K562 (cell line): ENCODE results near the gene CLCF1. TPM values are rescaled to one million over a fixed set of nuclear protein-coding genes. Genes with fewer than 3 reads are reported as not detected.

Source experiments
- ATAC-seq: fragments of 200-7000 bp; cut with Tn5 transposase; 3 replicates; pipeline ENCODE4 v1.9.1; 2020; ENCODE audit warnings: moderate library complexity
- BruUV-seq: library from RNA; stranded (reverse); fragments of 400-500 nt; replicated peaks from 2 replicates; lab custom pipeline; 2021; lab: Mats Ljungman, UMichigan
- CTCF ChIA-PET: fragments of 300-600 bp; formaldehyde crosslinking; extraction: SDS; loops from one replicate; lab custom pipeline; 2021; ENCODE audit warnings: low intra/inter-chr PET ratio; lab: Yijun Ruan, JAX
- POLR2A ChIA-PET: fragments of 300-600, 350-650 bp; sonication (Branson Sonifier 250); formaldehyde crosslinking; extraction: SDS; loops from one replicate; lab custom pipeline; 2021; ENCODE audit warnings: antibody characterized with exemption, inconsistent platforms; lab: Yijun Ruan, JAX
- DNase-seq, 4 experiments: peaks; one replicate each; pipeline versions ENCODE4 v3.0.0 to v3.0.0-alpha.2; 2011 to 2018; ENCODE audit warnings: low spot score in 3 of 4, mixed read lengths in 3 of 4; ENCODE audit errors: extremely low read depth in 1 of 4
- FAIRE-seq: peaks from 2 replicates; lab custom pipeline; 2011; peaks lifted over from hg19 to GRCh38; lab: Jason Lieb, UNC
- H2AFZ ChIP-seq: 2 replicates; pipeline ENCODE4 v1.6.0; 2011; ENCODE audit warnings: low read depth, low read length, control low read depth, inconsistent platforms
- H3K27ac ChIP-seq: fragments of 200-600 bp; 3 replicates; pipeline ENCODE4 v1.8.0; 2011; ENCODE audit warnings: low read depth, mild to moderate bottlenecking, control low read depth, inconsistent platforms, low read length, moderate library complexity, mixed read lengths; ENCODE audit errors: extremely low read depth
- H3K27me3 ChIP-seq, 2 experiments: fragments of 300-600 bp in 1 of 2; 2 replicates in 1 of 2; 3 replicates in 1 of 2; pipeline versions ENCODE4 v1.6.0 to v1.8.0; 2011; ENCODE audit warnings: inconsistent platforms in 2 of 2, low read length in 2 of 2, mild to moderate bottlenecking in 1 of 2, mixed read lengths in 1 of 2, moderate library complexity in 1 of 2; ENCODE audit not compliant: control insufficient read depth in 2 of 2, insufficient read depth in 2 of 2
- H3K36me3 ChIP-seq: fragments of 300-600 bp; 3 replicates; pipeline ENCODE4 v1.8.0; 2011; ENCODE audit warnings: mild to moderate bottlenecking, low read length, inconsistent platforms; ENCODE audit not compliant: control insufficient read depth, insufficient read depth
- H3K4me1 ChIP-seq, 2 experiments: fragments of 200-600 bp in 1 of 2; replicated peaks in 1 of 2; 2 replicates in 1 of 2; 3 replicates in 1 of 2; pipeline versions ENCODE4 v1.5.1 to v1.8.0; 2011; ENCODE audit warnings: inconsistent platforms in 2 of 2, low read length in 2 of 2, mild to moderate bottlenecking in 1 of 2, mixed read lengths in 1 of 2, moderate library complexity in 1 of 2; ENCODE audit not compliant: control insufficient read depth in 2 of 2, insufficient read depth in 2 of 2
- H3K4me2 ChIP-seq: 2 replicates; pipeline ENCODE4 v1.6.1; 2011; ENCODE audit warnings: low read length, control low read depth, inconsistent platforms, mixed read lengths; ENCODE audit not compliant: insufficient read depth
- H3K4me3 ChIP-seq: fragments of 200-600 bp; sonication (generic), shearing (Covaris generic); 2 replicates; pipeline ENCODE4 v1.5.1; 2016; ENCODE audit warnings: control low read depth, inconsistent platforms
- H3K79me2 ChIP-seq: fragments of 200-600 bp; 3 replicates; pipeline ENCODE4 v1.8.0; 2011; ENCODE audit warnings: low read length, inconsistent platforms; ENCODE audit not compliant: control insufficient read depth, insufficient read depth
- H3K9ac ChIP-seq, 2 experiments: 2 replicates each; pipeline versions ENCODE4 v1.6.0 to v1.6.1; 2011; ENCODE audit warnings: low read depth in 2 of 2, low read length in 2 of 2, control low read depth in 1 of 2, inconsistent platforms in 1 of 2, mild to moderate bottlenecking in 1 of 2, mixed read lengths in 1 of 2; ENCODE audit not compliant: insufficient read depth in 1 of 2
- H3K9me1 ChIP-seq: one replicate; pipeline ENCODE4 v1.6.0; 2011; ENCODE audit warnings: inconsistent platforms, mild to moderate bottlenecking, low read length, moderate library complexity; ENCODE audit not compliant: control insufficient read depth, insufficient read depth
- H3K9me3 ChIP-seq: replicated peaks from 2 replicates; pipeline ENCODE4 v1.5.1; 2011; ENCODE audit warnings: low read depth, low read length, inconsistent platforms; ENCODE audit not compliant: control insufficient read depth, insufficient read depth
- H4K20me1 ChIP-seq: replicated peaks from 2 replicates; pipeline ENCODE4 v1.6.1; 2011; ENCODE audit warnings: low read length, inconsistent platforms, mixed read lengths; ENCODE audit not compliant: control insufficient read depth, insufficient read depth
- ARNT ChIP-seq, 2 experiments: fragments of 450-650 bp; IDR thresholded peaks; 2 replicates each; pipeline ENCODE4 v1.6.1; 2016; ENCODE audit warnings: mild to moderate bottlenecking in 1 of 2
- CAMTA2 ChIP-seq: fragments of 250-450 bp; sonication (Bioruptor Pico); conservative IDR thresholded peaks from 2 replicates; pipeline ENCODE4 v1.5.1; 2022
- CBX3 ChIP-seq, 2 experiments: IDR thresholded peaks; 1 replicate in 1 of 2; 2 replicates in 1 of 2; pipeline ENCODE4 v1.6.1; 2012; ENCODE audit warnings: inconsistent platforms in 2 of 2, low read length in 2 of 2, borderline replicate concordance in 1 of 2, control low read depth in 1 of 2
- EWSR1 ChIP-seq: fragments of 450-650 bp; IDR thresholded peaks from 2 replicates; pipeline ENCODE4 v1.6.1; 2018; ENCODE audit warnings: borderline replicate concordance, mild to moderate bottlenecking, low read depth, moderate library complexity; ENCODE audit not compliant: partially characterized antibody
- FOXA3 ChIP-seq, 2 experiments: fragments of 450-650 bp in 1 of 2; sonication (generic) in 1 of 2; formaldehyde crosslinking; IDR thresholded peaks in 1 of 2; conservative IDR thresholded peaks in 1 of 2; 2 replicates each; pipeline versions ENCODE4 v1.4.0 to v1.8.0; 2020 to 2022; ENCODE audit warnings: mild to moderate bottlenecking in 2 of 2, missing genetic modification reagents in 1 of 2
- JUN ChIP-seq, 2 experiments: sonication (generic) in 1 of 2; formaldehyde crosslinking in 1 of 2; IDR thresholded peaks; 2 replicates each; pipeline versions ENCODE4 v1.6.1 to v1.8.0; 2012 to 2022; ENCODE audit warnings: borderline replicate concordance in 2 of 2, mild to moderate bottlenecking in 2 of 2, improper control_type of control experiment in 1 of 2, low read depth in 1 of 2, low read length in 1 of 2, missing genetic modification reagents in 1 of 2
- MCM5 ChIP-seq: fragments of 450-650 bp; IDR thresholded peaks from 2 replicates; pipeline ENCODE4 v1.6.1; 2016; ENCODE audit warnings: low read depth
- NELFE ChIP-seq: IDR thresholded peaks from 2 replicates; pipeline ENCODE4 v1.6.1; 2011; ENCODE audit warnings: mild to moderate bottlenecking; ENCODE audit not compliant: insufficient read depth, insufficient read length
- NFE2L1 ChIP-seq: fragments of 450-650 bp; IDR thresholded peaks from 2 replicates; pipeline ENCODE4 v1.6.1; 2016; ENCODE audit warnings: missing genetic modification characterization, low read depth, mild to moderate bottlenecking, missing compliant biosample characterization, moderate library complexity, borderline replicate concordance
- PURB ChIP-seq: sonication (generic); formaldehyde crosslinking; IDR thresholded peaks from 2 replicates; pipeline ENCODE4 v1.9.0; 2021; ENCODE audit warnings: low read depth, mild to moderate bottlenecking, missing genetic modification reagents
- SMARCE1 ChIP-seq: fragments of 450-650 bp; IDR thresholded peaks from 2 replicates; pipeline ENCODE4 v1.7.1; 2016; ENCODE audit warnings: mild to moderate bottlenecking
- ZZZ3 ChIP-seq: fragments of 450-650 bp; IDR thresholded peaks from 2 replicates; pipeline ENCODE4 v1.6.1; 2016; ENCODE audit warnings: antibody characterized with exemption, mild to moderate bottlenecking, moderate library complexity
- WGBS: fragments of 100-300 bp; shearing (Covaris generic); methylation state at CpG from one replicate; pipeline ENCODE4 v1.1.6; 2016; ENCODE audit warnings: low coverage, mixed read lengths; ENCODE audit not compliant: insufficient coverage; ENCODE audit errors: missing lambda C conversion rate; 5-methylcytosine and 5-hydroxymethylcytosine counted together
- in situ Hi-C: fragments of 300-500 bp; cut with MboI; formaldehyde crosslinking; loops from 4 replicates; pipeline ENCODE4 v1.15.0; 2018; ENCODE audit warnings: inconsistent platforms, mixed read lengths
- intact Hi-C: fragments of 100-400 bp; cut with micrococcal nuclease; formaldehyde crosslinking; loops from 2 replicates; pipeline ENCODE4 v1.14.2; 2022
- polyA plus RNA-seq, 8 experiments: library from polyadenylated mRNA; depleted of rRNA in 4 of 8; stranded (reverse) in 5 of 8; unstranded in 3 of 8; fragments of >200 nt; fragmentation: Nextera tagmentation in 2 of 8; fragmentation: Illumina TruSeq in 1 of 8; extraction: Ambion mirVana in 2 of 8; extraction: Trizol in 1 of 8; gene quantifications; 2 replicates each; pipeline versions ENCODE4 v1.2.1 to v1.2.3, GENCODE V29; 2011 to 2014; ENCODE audit warnings: inconsistent platforms in 1 of 8, missing spikeins in 1 of 8
- total RNA-seq, 7 experiments: library from RNA; depleted of rRNA in 6 of 7; stranded (reverse); fragments of >200 nt in 6 of 7; fragmentation: Illumina TruSeq in 2 of 7; extraction: Trizol in 2 of 7; gene quantifications; 2 replicates each; pipeline versions ENCODE4 v1.2.1 to v1.2.3, GENCODE V29; 2011 to 2021; ENCODE audit warnings: low replicate concordance in 1 of 7
- TF ChIP-seq, protein P1 (sequence below): fragments of 200-800 bp; sonication (Bioruptor generic); IDR thresholded peaks from 2 replicates; pipeline ENCODE4 v1.6.1; 2017; ENCODE audit warnings: missing genetic modification characterization, missing compliant biosample characterization
- TF ChIP-seq, protein P2 (sequence below): fragments of 450-650 bp; IDR thresholded peaks from 2 replicates; pipeline ENCODE4 v1.6.1; 2014; ENCODE audit warnings: low read depth, mild to moderate bottlenecking, moderate library complexity, borderline replicate concordance
- TF ChIP-seq, protein P3 (sequence below): IDR thresholded peaks from 3 replicates; pipeline ENCODE4 v1.6.1; 2011; ENCODE audit warnings: borderline replicate concordance, mild to moderate bottlenecking; ENCODE audit not compliant: insufficient read length, insufficient read depth

Gene CLCF1
- total and polyA plus RNA-seq, 9 of the 15 experiments (the other 6 are each of a cell fraction or from before 2014, with no cell fraction given): 0.49 to 5.8 (median 3.0) TPM

DNA sequence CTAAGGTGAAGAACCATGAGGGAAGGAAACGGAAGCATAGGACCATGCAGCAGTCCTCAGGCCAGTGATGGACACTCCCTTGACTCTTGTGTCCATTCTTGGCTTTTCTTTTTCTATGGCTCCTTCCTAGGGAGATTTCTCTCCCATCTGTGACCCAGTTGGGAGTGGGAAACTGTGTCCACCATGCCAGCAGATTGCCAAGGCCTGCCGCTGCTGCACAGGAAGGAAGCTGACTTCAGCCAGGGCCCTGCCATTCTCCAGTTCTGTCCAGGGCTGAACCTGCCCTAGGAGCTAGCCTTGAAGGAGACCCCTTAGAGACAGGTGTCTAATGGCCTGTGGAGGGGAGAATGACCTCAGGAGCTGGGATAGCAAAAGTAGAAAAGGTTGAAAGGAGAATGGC, 52.7 kb downstream of the CLCF1 start (continued):
- no peak for TF ChIP-seq CBX3 (IDR thresholded peaks at IDR 0.05; ENCODE audit: borderline replicate concordance in 1 of 2, low read length in 2 of 2)
- TF ChIP-seq MCM5: no peak
- TF ChIP-seq NELFE: no peak
- TF ChIP-seq EWSR1: no peak
- TF ChIP-seq ZZZ3: no peak
- TF ChIP-seq, protein P1, sequence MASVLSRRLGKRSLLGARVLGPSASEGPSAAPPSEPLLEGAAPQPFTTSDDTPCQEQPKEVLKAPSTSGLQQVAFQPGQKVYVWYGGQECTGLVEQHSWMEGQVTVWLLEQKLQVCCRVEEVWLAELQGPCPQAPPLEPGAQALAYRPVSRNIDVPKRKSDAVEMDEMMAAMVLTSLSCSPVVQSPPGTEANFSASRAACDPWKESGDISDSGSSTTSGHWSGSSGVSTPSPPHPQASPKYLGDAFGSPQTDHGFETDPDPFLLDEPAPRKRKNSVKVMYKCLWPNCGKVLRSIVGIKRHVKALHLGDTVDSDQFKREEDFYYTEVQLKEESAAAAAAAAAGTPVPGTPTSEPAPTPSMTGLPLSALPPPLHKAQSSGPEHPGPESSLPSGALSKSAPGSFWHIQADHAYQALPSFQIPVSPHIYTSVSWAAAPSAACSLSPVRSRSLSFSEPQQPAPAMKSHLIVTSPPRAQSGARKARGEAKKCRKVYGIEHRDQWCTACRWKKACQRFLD (CRISPR knock-in tag): no peak

DNA sequence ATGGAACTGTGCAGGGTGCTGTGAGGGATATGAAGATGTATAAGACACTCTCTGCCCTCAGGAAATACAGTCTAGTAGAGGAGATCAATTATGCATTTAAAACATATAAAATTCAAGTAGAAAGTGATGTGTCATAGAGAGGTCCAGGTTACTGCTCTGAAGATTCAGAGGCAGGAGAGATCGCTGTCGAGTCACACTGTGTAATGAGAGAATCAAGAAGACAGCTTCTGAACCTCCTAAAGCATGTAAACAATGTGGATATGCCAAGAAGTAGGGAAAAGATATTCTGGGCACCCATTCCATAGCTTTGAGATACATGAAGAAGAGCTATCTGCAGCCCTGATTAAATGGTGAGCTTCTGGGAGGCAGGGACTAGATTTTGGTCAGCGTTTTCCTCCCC, 53.4 kb downstream of the CLCF1 start:
- Histone ChIP-seq H3K9ac (no peak overlapping the region), H3K4me1 (peaks cover 20 to 24% of the 10 kb centered on the region in 2 experiments; a peak in 4 of 5 replicates), H3K27me3 (no peaks in the 10 kb centered on the region), H3K27ac (no peak overlapping the region), H3K4me2 (no peak overlapping the region), H3K4me3 (no peak overlapping the region), H3K79me2 (peaks cover 6% of the 10 kb centered on the region; the same call in 1 of the 3 replicates), H2AFZ (no peak overlapping the region), H3K36me3 (no peaks in the 10 kb centered on the region; the same call in 2 of the 3 replicates), H4K20me1 (no peaks in the 10 kb centered on the region), H3K9me1 (no peaks in the 10 kb centered on the region), H3K9me3 (no peaks in the 10 kb centered on the region)
- BruUV-seq: no TSS peak
- no peak for ATAC-seq
- no peak for DNase-seq
- ChIA-PET CTCF (no interaction called here), POLR2A (interaction anchor here (0.6 to 1.3 kb wide), 4 partner anchors 11 to 44 kb away, joined by 3 to 4 read pairs (median 4); no protein-coding TSS in a partner anchor)
- in situ Hi-C loops (no loop called here), intact Hi-C loops (no loop called here)
- no peak for FAIRE-seq
- 57% methylated on average over 3 of the region's 3 CpGs for WGBS
- TF ChIP-seq ARNT (IDR thresholded peaks at IDR 0.05) (no peak), CAMTA2 (CRISPR knock-in tag) (no peak), PURB (CRISPR knock-in tag) (no peak), MCM5 (no peak), SMARCE1 (no peak), FOXA3 (CRISPR knock-in tag; conservative IDR thresholded peaks at IDR 0.05 in 1 of 2, IDR thresholded peaks at IDR 0.05 in 1 of 2) (no peak), JUN (IDR thresholded peaks at IDR 0.05; ENCODE audit: borderline replicate concordance, low read depth, low read length) (no peak), JUN (CRISPR knock-in tag; IDR thresholded peaks at IDR 0.05; ENCODE audit: borderline replicate concordance) (no peak), NFE2L1 (tag) (no peak)
- TF ChIP-seq, protein P2, sequence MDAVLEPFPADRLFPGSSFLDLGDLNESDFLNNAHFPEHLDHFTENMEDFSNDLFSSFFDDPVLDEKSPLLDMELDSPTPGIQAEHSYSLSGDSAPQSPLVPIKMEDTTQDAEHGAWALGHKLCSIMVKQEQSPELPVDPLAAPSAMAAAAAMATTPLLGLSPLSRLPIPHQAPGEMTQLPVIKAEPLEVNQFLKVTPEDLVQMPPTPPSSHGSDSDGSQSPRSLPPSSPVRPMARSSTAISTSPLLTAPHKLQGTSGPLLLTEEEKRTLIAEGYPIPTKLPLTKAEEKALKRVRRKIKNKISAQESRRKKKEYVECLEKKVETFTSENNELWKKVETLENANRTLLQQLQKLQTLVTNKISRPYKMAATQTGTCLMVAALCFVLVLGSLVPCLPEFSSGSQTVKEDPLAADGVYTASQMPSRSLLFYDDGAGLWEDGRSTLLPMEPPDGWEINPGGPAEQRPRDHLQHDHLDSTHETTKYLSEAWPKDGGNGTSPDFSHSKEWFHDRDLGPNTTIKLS: no peak
- TF ChIP-seq, protein P3, sequence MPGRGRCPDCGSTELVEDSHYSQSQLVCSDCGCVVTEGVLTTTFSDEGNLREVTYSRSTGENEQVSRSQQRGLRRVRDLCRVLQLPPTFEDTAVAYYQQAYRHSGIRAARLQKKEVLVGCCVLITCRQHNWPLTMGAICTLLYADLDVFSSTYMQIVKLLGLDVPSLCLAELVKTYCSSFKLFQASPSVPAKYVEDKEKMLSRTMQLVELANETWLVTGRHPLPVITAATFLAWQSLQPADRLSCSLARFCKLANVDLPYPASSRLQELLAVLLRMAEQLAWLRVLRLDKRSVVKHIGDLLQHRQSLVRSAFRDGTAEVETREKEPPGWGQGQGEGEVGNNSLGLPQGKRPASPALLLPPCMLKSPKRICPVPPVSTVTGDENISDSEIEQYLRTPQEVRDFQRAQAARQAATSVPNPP: no peak
